Thyroid gland (tissue), 4 donors: ENCODE measurements around the gene FAF2. TPM values are rescaled to one million over a fixed set of nuclear protein-coding genes. Genes with fewer than 3 reads are reported as not detected.
"Not testable (repeated sequence)": the region's sequence is repeated elsewhere in the genome, so short reads cannot be mapped to it uniquely, and the experiment has no call there.

Experiments used
- DNase-seq, 2 donors: peaks; one replicate each; pipeline ENCODE4 v3.0.0-alpha.2; 2019
- H3K27ac ChIP-seq, 3 donors: fragments of 200-600 bp; sonication (generic); 1 replicate in 2 of 3; 2 replicates in 1 of 3; pipeline ENCODE4 v1.5.1; 2016 to 2019; ENCODE audit warnings: mild to moderate bottlenecking in 1 of 3, moderate library complexity in 1 of 3
- H3K27me3 ChIP-seq: fragments of 200-600 bp; sonication (generic); one replicate; pipeline ENCODE4 v1.5.1; 2019
- H3K36me3 ChIP-seq, 2 donors: fragments of 200-600 bp; sonication (generic); one replicate each; pipeline ENCODE4 v1.5.1; 2016 to 2019
- H3K4me1 ChIP-seq, 2 donors: fragments of 200-600 bp; sonication (generic); one replicate each; pipeline ENCODE4 v1.5.1; 2017 to 2019
- H3K4me3 ChIP-seq, 3 donors: fragments of 200-600 bp; sonication (generic); replicated peaks in 1 of 3; 1 replicate in 2 of 3; 2 replicates in 1 of 3; pipeline ENCODE4 v1.5.1; 2016; ENCODE audit warnings: mild to moderate bottlenecking in 1 of 3
- H3K9me3 ChIP-seq: fragments of 200-600 bp; sonication (generic); one replicate; pipeline ENCODE4 v1.5.1; 2017
- POLR2A ChIP-seq, 2 donors: fragments of 450-650 bp; IDR thresholded peaks; one replicate each; pipeline ENCODE4 v1.6.1; 2017; ENCODE audit warnings: antibody characterized with exemption in 2 of 2, mild to moderate bottlenecking in 2 of 2, moderate library complexity in 1 of 2
- WGBS, 2 donors: methylation state at CpG; one replicate each; pipeline ENCODE4 v1.1.5; 2017; 5-methylcytosine and 5-hydroxymethylcytosine counted together
- intact Hi-C: fragments of 100-400 bp; cut with DNase I; formaldehyde crosslinking; loops from one replicate; pipeline ENCODE4 v1.15.1; 2023
- total RNA-seq, 4 donors: library from RNA; depleted of rRNA; stranded (reverse); fragments of >200 nt; gene quantifications; one replicate each; pipeline ENCODE4 v1.2.3, GENCODE V29; 2016
- TF ChIP-seq, protein P1 (sequence below), 6 experiments: fragments of 200-600 bp in 3 of 6; fragments of 450-650 bp in 3 of 6; sonication (generic) in 3 of 6; IDR thresholded peaks; one replicate each; pipeline ENCODE4 v1.5.1; 2016 to 2019; ENCODE audit warnings: antibody characterized with exemption in 6 of 6, mild to moderate bottlenecking in 2 of 6, inconsistent platforms in 1 of 6, moderate library complexity in 1 of 6

FAF2 gene
- total RNA-seq, 4 donors from 2014 or later = 33.6 to 186 (median 43.2) TPM

DNA sequence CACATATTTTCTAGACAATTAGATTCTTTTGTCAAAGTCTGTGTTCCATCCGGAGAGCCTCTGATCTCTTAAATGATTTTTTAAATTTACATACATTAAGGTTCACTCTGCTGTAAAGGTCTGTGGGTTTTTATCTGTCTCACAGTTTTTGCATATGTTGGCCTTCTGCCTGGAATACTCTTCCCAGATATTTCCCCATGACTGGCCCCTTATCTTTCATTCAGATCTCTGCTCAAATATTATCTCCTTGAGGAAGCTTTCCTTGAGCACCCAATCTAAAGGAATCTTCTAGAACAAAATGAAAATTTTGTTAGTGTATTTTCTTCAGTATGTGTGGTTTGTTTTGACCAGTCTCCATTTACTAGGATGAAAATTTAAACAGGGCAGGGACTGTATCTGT is 26.3 kb downstream of the FAF2 start:
- H3K36me3 ChIP-seq = peaks cover 0 to 2% of the 10 kb centered on the region in 2 donors
- H3K27ac ChIP-seq = no peak overlapping the region
- no peaks in the 10 kb centered on the region for H3K4me1 ChIP-seq
- WGBS, 2 donors = 95 to 97% methylated on average over 1 of the region's 1 CpG
- no peak for TF ChIP-seq POLR2A (IDR thresholded peaks at IDR 0.05)
- TF ChIP-seq, protein P1, sequence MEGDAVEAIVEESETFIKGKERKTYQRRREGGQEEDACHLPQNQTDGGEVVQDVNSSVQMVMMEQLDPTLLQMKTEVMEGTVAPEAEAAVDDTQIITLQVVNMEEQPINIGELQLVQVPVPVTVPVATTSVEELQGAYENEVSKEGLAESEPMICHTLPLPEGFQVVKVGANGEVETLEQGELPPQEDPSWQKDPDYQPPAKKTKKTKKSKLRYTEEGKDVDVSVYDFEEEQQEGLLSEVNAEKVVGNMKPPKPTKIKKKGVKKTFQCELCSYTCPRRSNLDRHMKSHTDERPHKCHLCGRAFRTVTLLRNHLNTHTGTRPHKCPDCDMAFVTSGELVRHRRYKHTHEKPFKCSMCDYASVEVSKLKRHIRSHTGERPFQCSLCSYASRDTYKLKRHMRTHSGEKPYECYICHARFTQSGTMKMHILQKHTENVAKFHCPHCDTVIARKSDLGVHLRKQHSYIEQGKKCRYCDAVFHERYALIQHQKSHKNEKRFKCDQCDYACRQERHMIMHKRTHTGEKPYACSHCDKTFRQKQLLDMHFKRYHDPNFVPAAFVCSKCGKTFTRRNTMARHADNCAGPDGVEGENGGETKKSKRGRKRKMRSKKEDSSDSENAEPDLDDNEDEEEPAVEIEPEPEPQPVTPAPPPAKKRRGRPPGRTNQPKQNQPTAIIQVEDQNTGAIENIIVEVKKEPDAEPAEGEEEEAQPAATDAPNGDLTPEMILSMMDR (IDR thresholded peaks at IDR 0.05) = no peak
- H3K9me3 ChIP-seq = no peaks in the 10 kb centered on the region
- intact Hi-C loops = no loop called here
- DNase-seq = no peak
- H3K27me3 ChIP-seq = no peaks in the 10 kb centered on the region
- no peak overlapping the region for H3K4me3 ChIP-seq

DNA sequence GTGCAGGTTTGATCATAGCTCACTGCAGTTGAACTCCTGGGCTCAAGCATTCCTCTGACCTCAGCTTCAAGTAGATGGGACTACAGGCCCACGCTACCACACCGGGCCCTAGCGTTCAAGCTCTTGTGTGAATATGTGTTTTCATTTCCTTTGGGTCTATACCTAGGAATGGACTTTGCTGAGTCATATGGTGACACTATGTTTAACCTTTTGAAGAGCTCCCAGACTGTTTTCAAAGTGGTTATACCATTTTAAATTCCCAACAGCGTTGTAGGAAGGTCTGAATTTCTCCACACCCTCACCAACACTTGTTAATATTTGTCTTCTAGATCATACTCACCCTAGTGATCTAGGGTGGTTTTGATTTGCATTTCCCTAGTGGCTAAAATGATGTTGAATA is 33.5 kb downstream of the FAF2 start:
- no peaks in the 10 kb centered on the region for H3K27me3 ChIP-seq
- H3K4me1 ChIP-seq = no peaks in the 10 kb centered on the region
- no peak overlapping the region for H3K4me3 ChIP-seq
- TF ChIP-seq, protein P1 (IDR thresholded peaks at IDR 0.05) = no peak
- no peak for TF ChIP-seq POLR2A (IDR thresholded peaks at IDR 0.05)
- no peak overlapping the region for H3K27ac ChIP-seq
- WGBS, 2 donors = 88 to 93% methylated on average over 4 of the region's 4 CpGs
- no peak for DNase-seq
- H3K9me3 ChIP-seq = no peaks in the 10 kb centered on the region
- intact Hi-C loops = no loop called here
- H3K36me3 ChIP-seq = peaks cover 12 to 13% of the 10 kb centered on the region in 2 donors

DNA sequence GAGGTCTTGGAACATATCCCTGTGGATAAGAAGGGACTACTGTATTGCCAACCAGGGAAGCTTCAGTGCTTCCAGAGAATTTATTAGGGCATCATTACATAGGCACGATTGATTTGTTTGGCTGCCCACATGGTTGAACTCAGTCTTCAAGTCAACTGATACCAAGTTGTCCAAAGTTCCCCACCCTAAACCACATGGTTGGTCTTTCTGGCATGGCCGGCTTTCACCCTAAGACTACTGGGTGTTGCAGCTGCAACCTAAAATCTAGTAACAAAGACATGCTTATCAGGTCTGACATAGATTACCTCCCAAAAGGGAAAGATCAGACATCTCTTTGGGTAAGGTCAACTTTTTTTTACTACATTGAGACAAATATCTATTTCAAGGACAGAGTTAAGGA is 37.0 kb downstream of the FAF2 start:
- Histone ChIP-seq H3K27ac (no peak overlapping the region), H3K27me3 (no peaks in the 10 kb centered on the region), H3K36me3 (peaks cover 14 to 29% of the 10 kb centered on the region in 2 donors), H3K4me1 (no peaks in the 10 kb centered on the region), H3K9me3 (no peaks in the 10 kb centered on the region), H3K4me3 (no peak overlapping the region)
- intact Hi-C loops = no loop called here
- 93 to 96% methylated on average over 2 of the region's 2 CpGs for WGBS, 2 donors
- TF ChIP-seq, protein P1 (IDR thresholded peaks at IDR 0.05) = no peak
- TF ChIP-seq POLR2A (IDR thresholded peaks at IDR 0.05) = no peak
- no peak for DNase-seq

DNA sequence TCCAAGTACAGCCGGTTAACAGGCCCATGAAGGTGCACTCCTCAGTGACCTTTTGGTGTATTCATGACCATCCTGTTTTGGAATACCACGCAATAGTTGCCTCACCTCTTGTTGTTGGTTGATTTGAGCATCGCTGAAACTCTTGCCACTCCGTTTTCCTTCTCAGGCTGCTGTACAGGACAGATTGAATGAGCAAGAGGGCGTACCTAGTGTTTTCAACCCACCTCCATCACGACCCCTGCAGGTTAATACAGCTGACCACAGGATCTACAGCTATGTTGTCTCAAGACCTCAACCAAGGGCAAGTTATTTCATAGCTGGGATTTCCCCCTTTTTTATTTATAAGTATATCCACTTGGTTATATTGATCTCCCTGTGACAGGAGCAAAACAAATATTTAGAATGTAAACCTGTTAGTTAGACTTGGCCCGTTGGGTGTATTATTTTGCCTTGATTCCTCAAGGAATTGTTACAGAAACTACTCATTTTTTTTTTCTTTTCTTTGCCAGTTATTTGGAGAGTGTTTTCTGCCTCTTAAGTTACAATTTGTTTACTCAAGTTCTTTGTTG is 38.1 kb downstream of the FAF2 start:
- no peak for DNase-seq
- 84 to 86% methylated on average over 7 of the region's 7 CpGs for WGBS, 2 donors
- no peak for TF ChIP-seq POLR2A (IDR thresholded peaks at IDR 0.05)
- TF ChIP-seq, protein P1 (IDR thresholded peaks at IDR 0.05) = no peak

DNA sequence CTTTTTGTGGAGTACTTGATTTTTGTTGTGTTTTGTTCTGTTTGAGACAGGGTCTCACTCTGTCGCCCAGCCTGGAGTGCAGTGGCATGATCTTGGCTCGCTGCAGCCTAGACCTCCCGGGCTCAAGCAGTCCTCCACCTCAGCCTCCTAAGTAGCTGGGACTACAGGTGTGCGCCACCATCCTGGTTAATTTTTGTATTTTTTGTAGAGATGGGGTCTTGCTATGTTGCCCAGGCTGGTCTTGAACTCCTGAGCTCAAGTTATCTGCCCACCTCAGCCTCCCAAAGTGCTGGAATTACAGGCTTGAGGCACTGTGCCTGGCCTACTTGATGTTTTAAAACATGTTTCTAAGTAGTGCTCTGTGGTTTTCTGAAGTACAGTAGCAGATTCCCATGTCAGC is 39.0 kb downstream of the FAF2 start:
- 95 to 100% methylated on average over 4 of the region's 4 CpGs for WGBS, 2 donors
- intact Hi-C loops, H3K9me3 ChIP-seq, H3K27ac ChIP-seq, H3K4me1 ChIP-seq, H3K27me3 ChIP-seq, DNase-seq, H3K4me3 ChIP-seq: not testable (repeated sequence)
- peaks cover 21 to 35% of the 10 kb centered on the region in 2 donors for H3K36me3 ChIP-seq

More for the DNA sequence above, 38.1 kb downstream of the FAF2 start:
- intact Hi-C loops = no loop called here
- H3K27ac ChIP-seq = no peak overlapping the region
- H3K9me3 ChIP-seq = no peaks in the 10 kb centered on the region
- H3K4me3 ChIP-seq = no peak overlapping the region
- no peaks in the 10 kb centered on the region for H3K4me1 ChIP-seq
- peaks cover 16 to 29% of the 10 kb centered on the region in 2 donors for H3K36me3 ChIP-seq
- no peaks in the 10 kb centered on the region for H3K27me3 ChIP-seq
